ENCODE data around the gene GOLIM4. TPM values are rescaled to one million over a fixed set of nuclear protein-coding genes. Genes with fewer than 3 reads are reported as not detected.

The GOLIM4 gene
- total RNA-seq, 1 experiment from 2014 or later = 12.2 TPM

DNA sequence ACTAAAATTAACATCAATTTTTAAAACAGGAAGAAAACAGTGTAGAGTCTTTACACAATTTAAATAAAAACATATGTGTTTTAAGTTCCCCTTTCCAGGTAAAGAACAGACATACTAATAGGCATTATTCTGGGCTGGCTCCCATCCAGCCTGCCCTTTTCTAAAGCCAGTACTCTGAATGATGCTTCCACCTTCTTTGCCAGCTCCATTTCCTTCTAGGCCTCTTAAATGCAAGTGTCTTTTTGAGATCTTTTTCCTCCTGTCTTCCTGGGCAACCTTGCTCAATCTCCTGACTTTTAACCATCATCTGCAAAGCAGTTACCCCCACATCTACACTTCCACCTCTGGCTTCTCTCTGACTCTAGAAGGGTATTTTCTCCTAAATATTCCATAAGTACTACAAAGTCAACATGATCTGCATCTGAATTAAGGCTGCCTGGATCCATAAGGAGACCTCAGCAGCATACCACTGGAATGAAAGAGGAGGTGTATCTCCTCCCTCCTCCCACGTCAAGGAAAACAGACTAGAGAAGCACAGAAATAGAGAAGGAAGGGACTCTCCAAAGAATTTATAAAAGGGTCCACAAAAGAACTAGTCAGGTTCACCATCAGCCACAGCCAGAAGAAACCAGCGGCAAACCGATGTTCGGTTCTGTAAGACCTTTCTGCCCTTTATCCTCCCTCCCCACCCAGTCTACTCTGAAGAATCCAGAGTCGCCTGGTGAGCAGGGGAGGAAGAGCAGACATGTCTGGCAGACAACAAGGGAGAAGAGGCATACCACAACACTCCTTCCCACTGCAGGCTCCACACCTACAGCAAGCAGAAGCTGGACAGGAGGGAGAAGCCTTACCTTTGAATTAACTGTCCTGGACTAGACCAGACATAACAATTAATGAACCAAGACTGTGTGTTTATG, 47.1 kb downstream of the GOLIM4 start:
- H3K9me3 ChIP-seq (ENCODE audit: low read depth, low read length, poor library complexity, severe bottlenecking) = no peaks in the 10 kb centered on the region
- no TSS peak for BruUV-seq (replicated peaks)
- intact Hi-C loops (cut with micrococcal nuclease; ENCODE audit: unreplicated experiment) = loop anchor here (5.0 to 10.0 kb wide), 2 partner anchors 466 to 799 kb away; no protein-coding TSS in a partner anchor
- H3K27me3 ChIP-seq (replicated peaks; ENCODE audit: insufficient read depth, low read depth, low read length, poor library complexity) = no peaks in the 10 kb centered on the region
- H3K27ac ChIP-seq (ENCODE audit: low read depth, low read length, poor library complexity, severe bottlenecking) = no peak overlapping the region
- CTCF ChIA-PET = interaction anchor here (0.7 kb wide), 1 partner anchor 107 kb away, joined by 11 read pairs; no protein-coding TSS in a partner anchor
- H3K4me3 ChIP-seq (ENCODE audit: low read depth, low read length, poor library complexity, severe bottlenecking) = no peak overlapping the region
- POLR2A ChIA-PET (ENCODE audit: low non-redundant PET) = no interaction called here
- TF ChIP-seq, protein P1, sequence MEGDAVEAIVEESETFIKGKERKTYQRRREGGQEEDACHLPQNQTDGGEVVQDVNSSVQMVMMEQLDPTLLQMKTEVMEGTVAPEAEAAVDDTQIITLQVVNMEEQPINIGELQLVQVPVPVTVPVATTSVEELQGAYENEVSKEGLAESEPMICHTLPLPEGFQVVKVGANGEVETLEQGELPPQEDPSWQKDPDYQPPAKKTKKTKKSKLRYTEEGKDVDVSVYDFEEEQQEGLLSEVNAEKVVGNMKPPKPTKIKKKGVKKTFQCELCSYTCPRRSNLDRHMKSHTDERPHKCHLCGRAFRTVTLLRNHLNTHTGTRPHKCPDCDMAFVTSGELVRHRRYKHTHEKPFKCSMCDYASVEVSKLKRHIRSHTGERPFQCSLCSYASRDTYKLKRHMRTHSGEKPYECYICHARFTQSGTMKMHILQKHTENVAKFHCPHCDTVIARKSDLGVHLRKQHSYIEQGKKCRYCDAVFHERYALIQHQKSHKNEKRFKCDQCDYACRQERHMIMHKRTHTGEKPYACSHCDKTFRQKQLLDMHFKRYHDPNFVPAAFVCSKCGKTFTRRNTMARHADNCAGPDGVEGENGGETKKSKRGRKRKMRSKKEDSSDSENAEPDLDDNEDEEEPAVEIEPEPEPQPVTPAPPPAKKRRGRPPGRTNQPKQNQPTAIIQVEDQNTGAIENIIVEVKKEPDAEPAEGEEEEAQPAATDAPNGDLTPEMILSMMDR (conservative IDR thresholded peaks at IDR 0.05; ENCODE audit: low read depth, low read length) = no peak
- no peak for TF ChIP-seq EZH2 (IDR thresholded peaks at IDR 0.05; ENCODE audit: borderline replicate concordance, low read depth, low read length, poor library complexity, severe bottlenecking)
- H3K4me1 ChIP-seq (ENCODE audit: insufficient read depth, low read length, poor library complexity, severe bottlenecking) = no peaks in the 10 kb centered on the region
- H3K36me3 ChIP-seq (ENCODE audit: insufficient read depth, low read length, poor library complexity, severe bottlenecking) = no peaks in the 10 kb centered on the region
- no peak for DNase-seq (ENCODE audit: low spot score)

DNA sequence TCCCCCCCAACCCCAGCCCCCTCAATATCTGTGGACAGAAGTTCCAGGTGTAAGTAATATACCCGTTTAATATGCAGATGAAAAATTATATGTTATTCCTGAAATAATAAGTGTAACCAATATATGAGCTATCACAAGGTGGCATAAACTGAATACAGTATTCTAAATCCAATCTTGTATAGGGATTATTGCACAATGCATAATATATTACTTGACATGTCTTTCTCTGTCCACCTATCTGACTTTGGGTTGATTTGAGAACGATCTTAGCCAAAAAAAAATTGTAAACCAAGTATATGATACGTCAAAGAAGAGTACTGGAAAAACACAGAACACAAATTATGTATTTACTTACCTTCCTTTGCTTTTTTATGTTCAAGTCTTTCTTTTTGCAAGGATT, 47.8 kb downstream of the GOLIM4 start:
- no peaks in the 10 kb centered on the region for H3K36me3 ChIP-seq (ENCODE audit: insufficient read depth, low read length, poor library complexity, severe bottlenecking)
- POLR2A ChIA-PET (ENCODE audit: low non-redundant PET) = no interaction called here
- no peaks in the 10 kb centered on the region for H3K4me1 ChIP-seq (ENCODE audit: insufficient read depth, low read length, poor library complexity, severe bottlenecking)
- H3K27me3 ChIP-seq (replicated peaks; ENCODE audit: insufficient read depth, low read depth, low read length, poor library complexity) = no peaks in the 10 kb centered on the region
- DNase-seq (ENCODE audit: low spot score) = no peak
- BruUV-seq (replicated peaks) = no TSS peak
- intact Hi-C loops (cut with micrococcal nuclease; ENCODE audit: unreplicated experiment) = loop anchor here (1.0 to 10.0 kb wide), 3 partner anchors 117 to 799 kb away; no protein-coding TSS in a partner anchor
- no peaks in the 10 kb centered on the region for H3K9me3 ChIP-seq (ENCODE audit: low read depth, low read length, poor library complexity, severe bottlenecking)
- H3K27ac ChIP-seq (ENCODE audit: low read depth, low read length, poor library complexity, severe bottlenecking) = no peak overlapping the region
- no peak for TF ChIP-seq EZH2 (IDR thresholded peaks at IDR 0.05; ENCODE audit: borderline replicate concordance, low read depth, low read length, poor library complexity, severe bottlenecking)
- TF ChIP-seq, protein P1 (conservative IDR thresholded peaks at IDR 0.05; ENCODE audit: low read depth, low read length) = no peak
- CTCF ChIA-PET = interaction anchor here (0.7 kb wide), 1 partner anchor 108 kb away, joined by 11 read pairs; no protein-coding TSS in a partner anchor
- no peak overlapping the region for H3K4me3 ChIP-seq (ENCODE audit: low read depth, low read length, poor library complexity, severe bottlenecking)

DNA sequence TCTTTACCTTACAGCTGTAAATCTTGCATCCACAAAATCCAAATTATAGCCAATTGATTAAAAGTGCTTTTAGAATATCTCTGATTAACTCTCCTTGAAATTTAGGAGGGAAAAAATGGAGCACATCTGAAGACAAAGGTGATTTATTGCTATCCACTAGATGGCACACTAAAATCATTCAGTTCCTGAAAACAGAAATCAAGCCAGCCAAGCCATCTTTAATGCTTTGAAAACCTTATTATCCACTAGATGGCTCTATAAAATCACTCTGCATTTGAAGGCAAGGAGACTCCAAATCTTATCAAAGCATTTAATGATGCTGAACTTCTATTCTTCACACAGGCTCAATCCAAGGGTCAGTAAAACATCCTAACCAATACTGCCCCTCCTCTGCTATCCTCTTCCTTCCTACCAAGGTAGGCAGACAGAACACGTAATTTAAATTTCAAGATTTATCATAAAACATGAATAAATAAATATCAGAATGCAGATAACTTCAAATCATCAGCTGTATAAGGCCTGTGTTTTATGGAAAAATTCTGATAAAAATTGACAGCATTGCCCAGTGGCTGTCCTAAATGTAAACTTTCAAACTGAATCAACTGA, 48.4 kb downstream of the GOLIM4 start:
- BruUV-seq (replicated peaks) = no TSS peak
- DNase-seq (ENCODE audit: low spot score) = peak; percentile 88
- Histone ChIP-seq H3K27ac (ENCODE audit: low read depth, low read length, poor library complexity, severe bottlenecking) (no peak overlapping the region), H3K9me3 (ENCODE audit: low read depth, low read length, poor library complexity, severe bottlenecking) (no peaks in the 10 kb centered on the region), H3K4me3 (ENCODE audit: low read depth, low read length, poor library complexity, severe bottlenecking) (no peak overlapping the region), H3K27me3 (replicated peaks; ENCODE audit: insufficient read depth, low read depth, low read length, poor library complexity) (no peaks in the 10 kb centered on the region), H3K4me1 (ENCODE audit: insufficient read depth, low read length, poor library complexity, severe bottlenecking) (no peaks in the 10 kb centered on the region), H3K36me3 (ENCODE audit: insufficient read depth, low read length, poor library complexity, severe bottlenecking) (no peaks in the 10 kb centered on the region)
- CTCF ChIA-PET = no interaction called here
- TF ChIP-seq, protein P1 (conservative IDR thresholded peaks at IDR 0.05; ENCODE audit: low read depth, low read length) = peak; percentile 90
- no peak for TF ChIP-seq EZH2 (IDR thresholded peaks at IDR 0.05; ENCODE audit: borderline replicate concordance, low read depth, low read length, poor library complexity, severe bottlenecking)
- intact Hi-C loops (cut with micrococcal nuclease; ENCODE audit: unreplicated experiment) = loop anchor here (1.0 to 10.0 kb wide), 3 partner anchors 118 to 800 kb away; no protein-coding TSS in a partner anchor
- POLR2A ChIA-PET (ENCODE audit: low non-redundant PET) = no interaction called here

All from A673 (cell line).